Measurements from ENCODE around the gene MED13.

- TF ChIP-seq POLR2A (IDR thresholded peaks at IDR 0.05; ENCODE audit: low read depth, low read length) (no peak), TAF1 (IDR thresholded peaks at IDR 0.05; ENCODE audit: borderline replicate concordance, low read depth, low read length) (no peak), POLR2AphosphoS5 (IDR thresholded peaks at IDR 0.05; ENCODE audit: low read depth, low read length) (no peak)
Observed at GRCh38 chr17:62110923-62111484, 45.9 kb upstream of the MED13 start.

Data from GM12892 (cell line).